Measurements from ENCODE around the gene GDF15. TPM values are rescaled to one million over a fixed set of nuclear protein-coding genes. Genes with fewer than 3 reads are reported as not detected.

Gene GDF15
- polyA plus RNA-seq, 1 of the 3 experiments (the other 2 are of a cell fraction), result 129 TPM

GRCh38 chr19:18431351-18432197 is 45.6 kb downstream of the GDF15 start:
- Histone ChIP-seq H3F3A (replicated peaks; ENCODE audit: insufficient read depth) (peaks cover 5% of the 10 kb centered on the region), H3K9me2 (no peaks in the 10 kb centered on the region), H3K27me3 (ENCODE audit: insufficient read depth) (no peaks in the 10 kb centered on the region), H2AFZ (ENCODE audit: low read depth) (no peak overlapping the region), H3K4me2 (no peak overlapping the region), H3K4me3 (ENCODE audit: low read depth in 2 of 2, low read length in 1 of 2) (no peak overlapping the region), H4K20me1 (ENCODE audit: insufficient read depth) (peaks cover under 1% of the 10 kb centered on the region; the same call in 1 of the 2 replicates), H3K36me3 (replicated peaks in 1 of 2; ENCODE audit: control insufficient read depth in 1 of 2, insufficient read depth in 2 of 2, low read length in 1 of 2) (peaks cover 0 to 11% of the 10 kb centered on the region in 2 experiments), H3K9me3 (no peaks in the 10 kb centered on the region), H3K27ac (ENCODE audit: low read depth in 2 of 2, low read length in 1 of 2) (no peak overlapping the region; a peak in 1 of 4 replicates), H3K79me2 (ENCODE audit: insufficient read depth) (peaks cover 7% of the 10 kb centered on the region; the same call in 1 of the 2 replicates), H3K4me1 (ENCODE audit: control insufficient read depth in 1 of 2, insufficient read depth in 2 of 2, low read depth in 1 of 2, low read length in 1 of 2) (peaks cover 15 to 58% of the 10 kb centered on the region in 2 experiments; a peak in 2 of 4 replicates), H3K9ac (no peak overlapping the region)
- WGBS (ENCODE audit: low lambda C conversion rate), result 91% methylated on average over 11 of the region's 34 CpGs
- ChIA-PET POLR2A (interaction anchor here (1.6 kb wide), 1 partner anchor 150 kb away, joined by 4 read pairs; the partner anchor contains the start of gene JUND), CTCF (interaction anchor here (0.8 to 1.5 kb wide), 5 partner anchors 8 to 45 kb away, joined by 3 to 5 read pairs (median 3); partner anchors contain the start of genes GDF15 and SSBP4)
- TF ChIP-seq GATA2 (CRISPR knock-in tag; IDR thresholded peaks at IDR 0.05) (no peak), FOXJ3 (CRISPR knock-in tag; IDR thresholded peaks at IDR 0.05) (no peak), MAX (IDR thresholded peaks at IDR 0.05; ENCODE audit: low read depth) (no peak), TEAD4 (IDR thresholded peaks at IDR 0.05; ENCODE audit: borderline replicate concordance, insufficient read depth) (no peak), MXI1 (IDR thresholded peaks at IDR 0.05; ENCODE audit: low read depth, low read length) (no peak), SMC3 (IDR thresholded peaks at IDR 0.05; ENCODE audit: low read depth, low read length) (no peak), RCOR1 (IDR thresholded peaks at IDR 0.05; ENCODE audit: low read length) (no peak)
- TF ChIP-seq, protein P1, sequence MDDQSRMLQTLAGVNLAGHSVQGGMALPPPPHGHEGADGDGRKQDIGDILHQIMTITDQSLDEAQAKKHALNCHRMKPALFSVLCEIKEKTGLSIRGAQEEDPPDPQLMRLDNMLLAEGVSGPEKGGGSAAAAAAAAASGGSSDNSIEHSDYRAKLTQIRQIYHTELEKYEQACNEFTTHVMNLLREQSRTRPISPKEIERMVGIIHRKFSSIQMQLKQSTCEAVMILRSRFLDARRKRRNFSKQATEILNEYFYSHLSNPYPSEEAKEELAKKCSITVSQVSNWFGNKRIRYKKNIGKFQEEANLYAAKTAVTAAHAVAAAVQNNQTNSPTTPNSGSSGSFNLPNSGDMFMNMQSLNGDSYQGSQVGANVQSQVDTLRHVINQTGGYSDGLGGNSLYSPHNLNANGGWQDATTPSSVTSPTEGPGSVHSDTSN (IDR thresholded peaks at IDR 0.05), result no peak
- TF ChIP-seq, protein P2, sequence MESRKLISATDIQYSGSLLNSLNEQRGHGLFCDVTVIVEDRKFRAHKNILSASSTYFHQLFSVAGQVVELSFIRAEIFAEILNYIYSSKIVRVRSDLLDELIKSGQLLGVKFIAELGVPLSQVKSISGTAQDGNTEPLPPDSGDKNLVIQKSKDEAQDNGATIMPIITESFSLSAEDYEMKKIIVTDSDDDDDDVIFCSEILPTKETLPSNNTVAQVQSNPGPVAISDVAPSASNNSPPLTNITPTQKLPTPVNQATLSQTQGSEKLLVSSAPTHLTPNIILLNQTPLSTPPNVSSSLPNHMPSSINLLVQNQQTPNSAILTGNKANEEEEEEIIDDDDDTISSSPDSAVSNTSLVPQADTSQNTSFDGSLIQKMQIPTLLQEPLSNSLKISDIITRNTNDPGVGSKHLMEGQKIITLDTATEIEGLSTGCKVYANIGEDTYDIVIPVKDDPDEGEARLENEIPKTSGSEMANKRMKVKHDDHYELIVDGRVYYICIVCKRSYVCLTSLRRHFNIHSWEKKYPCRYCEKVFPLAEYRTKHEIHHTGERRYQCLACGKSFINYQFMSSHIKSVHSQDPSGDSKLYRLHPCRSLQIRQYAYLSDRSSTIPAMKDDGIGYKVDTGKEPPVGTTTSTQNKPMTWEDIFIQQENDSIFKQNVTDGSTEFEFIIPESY (IDR thresholded peaks at IDR 0.05; ENCODE audit: borderline replicate concordance, low read depth), result no peak
- DNase-seq, result no peak
